ENCODE results near the gene MKNK1.

The MKNK1 gene

GRCh38 chr1:46519209-46519608, 84.9 kb downstream of the MKNK1 start:
- Mint-ChIP-seq H3K36me3 (ENCODE audit: low read depth) (no peaks in the 10 kb centered on the region), H3K4me3 (no peak overlapping the region), H3K27me3 (peaks cover 52% of the 10 kb centered on the region), H3K9me3 (no peaks in the 10 kb centered on the region), H3K4me1 (ENCODE audit: low read depth) (peaks cover 16% of the 10 kb centered on the region), H3K27ac (no peak overlapping the region)
- intact Hi-C loops (cut with micrococcal nuclease): no loop called here

GRCh38 chr1:46517932-46518498, 86.1 kb downstream of the MKNK1 start:
- peaks cover 53% of the 10 kb centered on the region for H3K27me3 Mint-ChIP-seq

DNA sequence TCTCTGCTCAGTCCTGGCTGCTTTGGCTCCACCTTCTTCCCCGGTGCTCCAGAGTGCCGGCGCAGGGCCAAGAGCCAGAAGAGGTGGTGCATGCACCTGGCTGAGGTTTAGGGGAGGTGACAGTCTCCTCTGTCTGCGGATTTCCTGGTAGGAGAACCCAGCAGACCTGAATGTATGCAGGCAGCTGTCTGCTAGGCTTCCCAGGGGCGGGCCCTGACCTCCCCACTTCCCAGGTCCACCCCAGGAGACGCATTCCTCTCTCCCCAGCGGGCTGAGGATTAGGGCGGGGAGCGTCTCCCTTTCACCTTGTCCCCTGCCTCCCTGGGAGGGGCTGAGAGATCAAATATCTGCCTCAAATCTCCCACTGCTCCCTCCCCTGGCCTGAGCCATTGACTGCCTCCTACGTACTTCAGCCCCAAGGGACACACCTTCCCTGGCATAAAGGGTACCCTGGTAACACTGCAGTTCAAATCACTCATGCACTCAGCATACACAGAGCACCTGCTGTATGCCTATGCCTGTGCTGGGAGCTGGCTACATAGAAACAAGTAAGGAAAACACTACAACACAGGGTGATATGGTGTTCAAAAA, 87.0 kb downstream of the MKNK1 start:
- H3K27me3 Mint-ChIP-seq: peaks cover 53% of the 10 kb centered on the region

More at GRCh38 chr1:46517932-46518498, 86.1 kb downstream of the MKNK1 start:
- no peak overlapping the region for H3K4me3 Mint-ChIP-seq
- H3K4me1 Mint-ChIP-seq (ENCODE audit: low read depth): peaks cover 16% of the 10 kb centered on the region
- H3K27ac Mint-ChIP-seq: no peak overlapping the region
- H3K9me3 Mint-ChIP-seq: no peaks in the 10 kb centered on the region
- H3K36me3 Mint-ChIP-seq (ENCODE audit: low read depth): no peaks in the 10 kb centered on the region
- intact Hi-C loops (cut with micrococcal nuclease): no loop called here

DNA sequence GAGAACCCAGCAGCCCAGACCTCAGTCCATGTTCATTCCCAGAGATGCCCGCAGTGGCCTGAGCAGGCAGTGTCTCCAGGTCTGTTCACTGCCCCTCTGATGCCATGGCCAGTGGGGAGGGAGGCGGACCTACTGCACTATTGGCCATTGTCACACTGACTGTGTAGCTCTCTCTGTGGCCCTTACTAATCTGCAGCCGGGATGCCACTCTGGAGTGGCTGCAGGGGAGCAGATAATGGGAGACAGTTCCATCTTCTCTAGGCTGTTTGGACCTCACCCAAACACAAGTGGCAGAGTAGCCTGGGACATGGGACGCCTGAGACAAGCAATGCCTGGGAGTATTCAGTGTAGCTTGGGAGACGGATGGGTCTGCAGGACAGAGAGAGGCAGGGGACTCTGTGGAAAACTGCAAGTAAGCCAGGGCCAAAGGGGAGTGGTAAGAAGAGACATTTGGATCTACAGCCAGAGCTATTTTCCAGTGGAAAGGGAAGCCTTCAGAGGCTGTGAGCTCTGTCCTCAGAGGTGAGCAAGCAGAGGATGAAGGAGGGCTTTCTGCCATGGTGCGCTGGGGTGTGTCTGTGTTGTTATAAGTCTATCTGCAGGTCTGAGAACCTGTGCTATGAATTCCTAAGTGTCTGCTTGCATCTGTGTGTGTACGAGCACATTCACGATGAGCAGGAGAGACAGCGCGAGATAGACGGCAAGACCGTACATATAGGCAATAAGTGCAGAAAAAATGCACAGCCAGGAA, 87.7 kb downstream of the MKNK1 start:
- Mint-ChIP-seq H3K36me3 (ENCODE audit: low read depth) (no peaks in the 10 kb centered on the region), H3K27me3 (peaks cover 55% of the 10 kb centered on the region), H3K4me3 (no peak overlapping the region), H3K27ac (no peak overlapping the region), H3K9me3 (no peaks in the 10 kb centered on the region), H3K4me1 (ENCODE audit: low read depth) (peaks cover 2% of the 10 kb centered on the region)
- intact Hi-C loops (cut with micrococcal nuclease): no loop called here

More for the DNA sequence above, 87.0 kb downstream of the MKNK1 start:
- H3K4me1 Mint-ChIP-seq (ENCODE audit: low read depth): peaks cover 7% of the 10 kb centered on the region
- intact Hi-C loops (cut with micrococcal nuclease): no loop called here
- H3K4me3 Mint-ChIP-seq: no peak overlapping the region
- no peaks in the 10 kb centered on the region for H3K9me3 Mint-ChIP-seq
- no peak overlapping the region for H3K27ac Mint-ChIP-seq
- no peaks in the 10 kb centered on the region for H3K36me3 Mint-ChIP-seq (ENCODE audit: low read depth)

DNA sequence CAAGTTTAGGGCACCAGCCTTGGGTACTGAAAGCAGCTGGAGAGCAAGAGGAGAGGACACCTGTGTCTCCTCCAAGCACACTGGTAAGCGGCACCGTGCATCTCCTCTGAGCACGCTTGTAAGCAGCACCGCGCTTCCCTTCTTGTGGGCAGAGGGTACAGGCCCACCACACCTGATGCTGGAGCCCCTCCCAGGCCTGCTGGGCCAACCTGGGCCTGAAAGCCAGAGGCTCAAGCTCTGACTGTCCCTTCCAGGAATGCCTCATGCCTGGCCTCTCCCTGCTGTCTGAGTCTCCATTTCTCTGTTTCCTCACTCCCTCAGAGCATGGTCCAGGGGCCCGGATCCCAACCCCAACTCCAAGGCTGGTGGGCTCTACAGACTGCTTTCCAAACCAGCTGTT, 88.5 kb downstream of the MKNK1 start:
- no peak overlapping the region for H3K27ac Mint-ChIP-seq
- intact Hi-C loops (cut with micrococcal nuclease): no loop called here
- no peak overlapping the region for H3K4me3 Mint-ChIP-seq
- H3K4me1 Mint-ChIP-seq (ENCODE audit: low read depth): no peaks in the 10 kb centered on the region
- H3K36me3 Mint-ChIP-seq (ENCODE audit: low read depth): no peaks in the 10 kb centered on the region
- H3K27me3 Mint-ChIP-seq: peaks cover 54% of the 10 kb centered on the region
- no peaks in the 10 kb centered on the region for H3K9me3 Mint-ChIP-seq

- no peaks in the 10 kb centered on the region for H3K4me1 Mint-ChIP-seq (ENCODE audit: low read depth)
- intact Hi-C loops (cut with micrococcal nuclease): no loop called here
- peaks cover 48% of the 10 kb centered on the region for H3K27me3 Mint-ChIP-seq
- no peaks in the 10 kb centered on the region for H3K36me3 Mint-ChIP-seq (ENCODE audit: low read depth)
- no peaks in the 10 kb centered on the region for H3K9me3 Mint-ChIP-seq
- no peak overlapping the region for H3K4me3 Mint-ChIP-seq
- no peak overlapping the region for H3K27ac Mint-ChIP-seq
Measured at GRCh38 chr1:46513536-46513935, 90.5 kb downstream of the MKNK1 start.

- Mint-ChIP-seq H3K4me1 (ENCODE audit: low read depth) (no peaks in the 10 kb centered on the region), H3K27ac (no peak overlapping the region), H3K4me3 (no peak overlapping the region), H3K27me3 (peaks cover 44% of the 10 kb centered on the region), H3K36me3 (ENCODE audit: low read depth) (no peaks in the 10 kb centered on the region), H3K9me3 (no peaks in the 10 kb centered on the region)
- intact Hi-C loops (cut with micrococcal nuclease): no loop called here
Measured at GRCh38 chr1:46512792-46513190, 91.3 kb downstream of the MKNK1 start.

DNA sequence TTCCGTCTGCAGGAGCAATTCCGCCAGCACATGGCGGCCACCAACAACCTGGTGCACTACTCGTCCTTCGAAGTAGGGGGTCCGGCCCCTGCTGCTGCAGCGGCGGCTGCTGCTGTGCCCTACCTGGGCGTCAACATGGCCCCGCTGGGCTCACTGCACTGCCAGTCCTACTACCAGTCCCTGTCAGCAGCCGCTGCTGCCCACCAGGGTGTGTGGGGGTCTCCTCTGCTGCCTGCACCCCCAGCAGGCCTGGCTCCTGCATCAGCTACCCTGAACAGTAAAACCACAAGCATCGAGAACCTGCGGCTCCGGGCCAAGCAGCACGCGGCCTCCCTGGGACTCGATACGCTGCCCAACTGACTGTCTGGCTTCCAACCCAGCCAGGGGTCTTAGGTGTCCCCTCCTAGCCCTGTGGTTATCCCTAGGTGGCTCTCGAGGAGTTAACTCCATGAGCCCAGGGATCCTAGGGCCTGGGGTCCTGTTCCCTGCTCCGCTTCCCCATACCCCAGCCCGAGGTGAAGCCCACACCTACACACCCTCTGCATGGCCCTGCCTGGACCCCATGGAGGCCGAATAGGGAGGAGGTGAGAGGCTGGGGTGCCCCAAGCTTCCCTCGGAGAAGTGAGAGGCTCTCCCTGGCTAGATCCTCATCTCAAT, 91.8 kb downstream of the MKNK1 start:
- Mint-ChIP-seq H3K9me3 (no peaks in the 10 kb centered on the region), H3K4me1 (ENCODE audit: low read depth) (no peaks in the 10 kb centered on the region), H3K27me3 (peaks cover 39% of the 10 kb centered on the region), H3K36me3 (ENCODE audit: low read depth) (no peaks in the 10 kb centered on the region), H3K4me3 (no peak overlapping the region), H3K27ac (no peak overlapping the region)
- intact Hi-C loops (cut with micrococcal nuclease): no loop called here

- Mint-ChIP-seq H3K27me3 (peaks cover 30% of the 10 kb centered on the region), H3K9me3 (no peaks in the 10 kb centered on the region), H3K4me1 (ENCODE audit: low read depth) (no peaks in the 10 kb centered on the region), H3K27ac (no peak overlapping the region), H3K4me3 (no peak overlapping the region), H3K36me3 (ENCODE audit: low read depth) (no peaks in the 10 kb centered on the region)
- intact Hi-C loops (cut with micrococcal nuclease): no loop called here
Measured at GRCh38 chr1:46510998-46511365, 93.1 kb downstream of the MKNK1 start.

DNA sequence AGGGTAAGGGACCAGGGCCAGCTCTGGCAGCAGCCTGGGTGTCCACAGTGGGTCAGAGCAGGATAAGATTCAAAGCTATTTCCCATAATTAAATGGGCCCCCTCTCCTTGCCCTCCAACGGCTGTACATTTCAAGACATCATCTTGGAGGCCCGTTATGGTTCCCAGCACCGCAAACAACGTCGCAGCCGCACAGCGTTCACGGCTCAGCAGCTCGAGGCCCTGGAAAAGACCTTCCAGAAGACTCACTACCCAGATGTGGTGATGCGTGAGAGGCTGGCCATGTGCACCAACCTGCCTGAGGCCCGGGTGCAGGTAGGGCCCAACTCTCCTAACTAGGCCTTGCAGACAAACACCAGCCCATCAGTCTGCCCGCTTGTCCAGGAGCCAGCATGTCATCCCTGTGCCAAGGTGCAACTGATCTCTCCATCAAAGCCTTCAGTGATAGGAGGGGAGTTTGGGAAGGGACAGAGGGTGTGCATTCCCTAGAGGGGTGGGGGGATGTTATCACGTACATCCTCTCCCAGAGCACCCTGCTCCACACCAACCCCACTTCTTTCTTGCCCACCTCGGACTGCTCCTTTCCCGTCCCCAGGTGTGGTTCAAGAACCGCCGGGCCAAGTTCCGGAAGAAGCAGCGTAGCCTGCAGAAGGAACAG, 93.6 kb downstream of the MKNK1 start:
- H3K36me3 Mint-ChIP-seq (ENCODE audit: low read depth): no peaks in the 10 kb centered on the region
- no peaks in the 10 kb centered on the region for H3K9me3 Mint-ChIP-seq
- peaks cover 25% of the 10 kb centered on the region for H3K27me3 Mint-ChIP-seq
- no peak overlapping the region for H3K27ac Mint-ChIP-seq
- no peaks in the 10 kb centered on the region for H3K4me1 Mint-ChIP-seq (ENCODE audit: low read depth)
- no peak overlapping the region for H3K4me3 Mint-ChIP-seq
- intact Hi-C loops (cut with micrococcal nuclease): no loop called here

DNA sequence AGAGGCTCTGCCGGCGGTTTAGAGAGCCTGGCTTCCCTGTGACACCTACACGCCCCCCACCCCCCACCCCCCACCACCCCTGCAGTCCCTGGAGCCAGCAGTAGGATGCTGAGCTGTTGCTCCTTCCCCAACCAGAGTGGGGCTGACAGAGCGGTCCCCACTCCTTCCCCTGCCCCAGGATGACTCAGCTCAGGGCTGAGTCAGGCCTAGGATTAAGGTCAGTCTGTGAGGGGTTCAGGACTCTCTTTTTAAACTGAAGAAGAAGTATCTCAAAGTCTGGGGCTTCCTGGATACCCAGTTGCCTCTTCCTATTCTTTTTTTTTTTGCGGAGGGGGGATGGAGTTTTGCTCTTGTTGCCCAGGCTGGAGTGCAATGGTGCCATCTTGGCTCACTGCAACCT, 95.3 kb downstream of the MKNK1 start:
- Mint-ChIP-seq H3K27ac (no peak overlapping the region), H3K4me3 (no peak overlapping the region), H3K27me3 (peaks cover 22% of the 10 kb centered on the region), H3K9me3 (no peaks in the 10 kb centered on the region), H3K36me3 (ENCODE audit: low read depth) (no peaks in the 10 kb centered on the region), H3K4me1 (ENCODE audit: low read depth) (no peaks in the 10 kb centered on the region)
- intact Hi-C loops (cut with micrococcal nuclease): no loop called here

Data from dendritic cell treated with granulocyte-macrophage colony-stimulating factor and Interleukin-4, amounts not matched to agents 40 ng/mL and 50 ng/mL, for 4 days (primary cell).